Omental fat pad (tissue), 4 donors: ENCODE results near the gene WBP2. TPM values are rescaled to one million over a fixed set of nuclear protein-coding genes. Genes with fewer than 3 reads are reported as not detected.

Source experiments
- ATAC-seq: fragments of 150-250 bp; one replicate; pipeline ENCODE4 v1.9.1; 2016; ENCODE audit warnings: mild to moderate bottlenecking, moderate library complexity; ENCODE audit not compliant: low FRiP score
- DNase-seq: peaks from one replicate; pipeline ENCODE4 v3.0.0-alpha.2; 2019; ENCODE audit warnings: low spot score
- total RNA-seq, 4 donors: library from RNA; depleted of rRNA; stranded (reverse); fragments of >200 nt; gene quantifications; one replicate each; pipeline ENCODE4 v1.1.0, GENCODE V29; 2016
- TF ChIP-seq, protein P1 (sequence below), 3 donors: fragments of 450-650 bp; IDR thresholded peaks; one replicate each; pipeline ENCODE4 v1.5.1; 2016 to 2017; ENCODE audit warnings: antibody characterized with exemption in 3 of 3, mild to moderate bottlenecking in 3 of 3, moderate library complexity in 2 of 3

The WBP2 gene
- total RNA-seq, 4 donors from 2014 or later: 43.1 to 72.3 (median 50.2) TPM

GRCh38 chr17:75824666-75825065, 30.5 kb downstream of the WBP2 start:
- ATAC-seq: no peak
- no peak for DNase-seq
- TF ChIP-seq, protein P1, sequence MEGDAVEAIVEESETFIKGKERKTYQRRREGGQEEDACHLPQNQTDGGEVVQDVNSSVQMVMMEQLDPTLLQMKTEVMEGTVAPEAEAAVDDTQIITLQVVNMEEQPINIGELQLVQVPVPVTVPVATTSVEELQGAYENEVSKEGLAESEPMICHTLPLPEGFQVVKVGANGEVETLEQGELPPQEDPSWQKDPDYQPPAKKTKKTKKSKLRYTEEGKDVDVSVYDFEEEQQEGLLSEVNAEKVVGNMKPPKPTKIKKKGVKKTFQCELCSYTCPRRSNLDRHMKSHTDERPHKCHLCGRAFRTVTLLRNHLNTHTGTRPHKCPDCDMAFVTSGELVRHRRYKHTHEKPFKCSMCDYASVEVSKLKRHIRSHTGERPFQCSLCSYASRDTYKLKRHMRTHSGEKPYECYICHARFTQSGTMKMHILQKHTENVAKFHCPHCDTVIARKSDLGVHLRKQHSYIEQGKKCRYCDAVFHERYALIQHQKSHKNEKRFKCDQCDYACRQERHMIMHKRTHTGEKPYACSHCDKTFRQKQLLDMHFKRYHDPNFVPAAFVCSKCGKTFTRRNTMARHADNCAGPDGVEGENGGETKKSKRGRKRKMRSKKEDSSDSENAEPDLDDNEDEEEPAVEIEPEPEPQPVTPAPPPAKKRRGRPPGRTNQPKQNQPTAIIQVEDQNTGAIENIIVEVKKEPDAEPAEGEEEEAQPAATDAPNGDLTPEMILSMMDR (IDR thresholded peaks at IDR 0.05): no peak

DNA sequence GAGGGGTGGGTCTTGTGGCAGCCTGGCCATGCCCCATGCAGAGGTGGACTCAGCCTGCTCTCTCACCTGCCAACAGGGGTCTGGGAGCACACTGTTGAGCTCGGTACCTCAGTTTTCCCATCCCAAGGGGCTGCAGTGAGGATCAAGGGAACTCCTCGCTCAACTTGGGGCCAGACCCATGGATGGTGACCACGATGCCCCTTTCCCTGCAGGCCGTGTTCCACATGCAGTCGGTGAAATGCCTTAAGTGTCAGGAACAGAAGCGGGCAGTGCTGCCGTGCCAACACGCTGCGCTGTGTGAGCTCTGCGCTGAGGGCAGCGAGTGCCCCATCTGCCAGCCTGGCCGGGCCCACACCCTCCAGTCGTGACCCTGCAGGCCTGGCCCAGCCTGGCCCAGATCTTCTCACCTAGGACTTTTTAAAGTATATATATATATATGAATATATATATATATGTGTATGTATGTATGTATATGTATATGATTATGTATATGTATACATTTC, 31.0 kb downstream of the WBP2 start:
- TF ChIP-seq, protein P1 (IDR thresholded peaks at IDR 0.05): no peak
- no peak for ATAC-seq

GRCh38 chr17:75823257-75824041, 31.7 kb downstream of the WBP2 start:
- TF ChIP-seq, protein P1 (IDR thresholded peaks at IDR 0.05): no peak
- ATAC-seq (no peak), DNase-seq (no peak)

More for the DNA sequence above, 31.0 kb downstream of the WBP2 start:
- DNase-seq: no peak

GRCh38 chr17:75822800-75823166, 32.4 kb downstream of the WBP2 start:
- no peak for ATAC-seq
- TF ChIP-seq, protein P1 (IDR thresholded peaks at IDR 0.05): no peak
- no peak for DNase-seq

- TF ChIP-seq, protein P1 (IDR thresholded peaks at IDR 0.05): no peak
- no peak for DNase-seq
- ATAC-seq: peak; percentile 43
These were observed 32.9 kb downstream of the WBP2 start for GRCh38 chr17:75822119-75822799.

- DNase-seq (no peak), ATAC-seq (no peak)
- TF ChIP-seq, protein P1 (IDR thresholded peaks at IDR 0.05): no peak
These were observed 33.6 kb downstream of the WBP2 start for GRCh38 chr17:75821552-75821951.
